K562 (cell line): Measurements from ENCODE around the gene TNRC6B. TPM values are rescaled to one million over a fixed set of nuclear protein-coding genes. Genes with fewer than 3 reads are reported as not detected.
A peak's percentile ranks its signal among the peaks of the same experiment; 100 is the strongest.

ENCODE experiments used
- ARID4B ChIP-seq: sonication (generic); formaldehyde crosslinking; IDR thresholded peaks from 2 replicates; pipeline ENCODE4 v1.8.0; 2022; ENCODE audit warnings: mild to moderate bottlenecking, missing genetic modification reagents
- CEBPZ ChIP-seq: fragments of 150-350 bp; IDR thresholded peaks from 2 replicates; pipeline ENCODE4 v1.6.1; 2014; ENCODE audit warnings: low read depth, mild to moderate bottlenecking, low read length, borderline replicate concordance
- CUX1 ChIP-seq: fragments of 200-800 bp; sonication (Bioruptor generic); IDR thresholded peaks from 2 replicates; pipeline ENCODE4 v1.6.1; 2016; ENCODE audit warnings: missing genetic modification characterization, missing compliant biosample characterization
- L3MBTL2 ChIP-seq: fragments of 450-650 bp; IDR thresholded peaks from 2 replicates; pipeline ENCODE4 v1.6.1; 2016; ENCODE audit warnings: mild to moderate bottlenecking, moderate library complexity
- RBBP5 ChIP-seq: fragments of 200-600 bp; sonication (generic); IDR thresholded peaks from 2 replicates; pipeline ENCODE4 v1.6.1; 2012; ENCODE audit warnings: borderline replicate concordance, mild to moderate bottlenecking, low read length, control low read depth, inconsistent platforms; ENCODE audit not compliant: insufficient read depth, poor library complexity, severe bottlenecking
- SMAD3 ChIP-seq: fragments of 450-650 bp; formaldehyde crosslinking; conservative IDR thresholded peaks from 2 replicates; pipeline ENCODE4 v1.4.0; 2020; ENCODE audit warnings: mild to moderate bottlenecking
- TRIM28 ChIP-seq: fragments of 450-650 bp; IDR thresholded peaks from 2 replicates; pipeline ENCODE4 v1.6.1; 2017
- ZBTB43 ChIP-seq: sonication (generic); formaldehyde crosslinking; IDR thresholded peaks from 2 replicates; pipeline ENCODE4 v1.8.0; 2023; ENCODE audit warnings: mild to moderate bottlenecking, missing genetic modification reagents
- ZNF395 ChIP-seq: fragments of 200-800 bp; sonication (Bioruptor generic); IDR thresholded peaks from 2 replicates; pipeline ENCODE4 v1.6.1; 2017; ENCODE audit warnings: missing genetic modification characterization, missing compliant biosample characterization
- polyA plus RNA-seq, 8 experiments: library from polyadenylated mRNA; depleted of rRNA in 4 of 8; stranded (reverse) in 5 of 8; unstranded in 3 of 8; fragments of >200 nt; fragmentation: Nextera tagmentation in 2 of 8; fragmentation: Illumina TruSeq in 1 of 8; extraction: Ambion mirVana in 2 of 8; extraction: Trizol in 1 of 8; gene quantifications; 2 replicates each; pipeline versions ENCODE4 v1.2.1 to v1.2.3, GENCODE V29; 2011 to 2014; ENCODE audit warnings: inconsistent platforms in 1 of 8, missing spikeins in 1 of 8
- total RNA-seq, 7 experiments: library from RNA; depleted of rRNA in 6 of 7; stranded (reverse); fragments of >200 nt in 6 of 7; fragmentation: Illumina TruSeq in 2 of 7; extraction: Trizol in 2 of 7; gene quantifications; 2 replicates each; pipeline versions ENCODE4 v1.2.1 to v1.2.3, GENCODE V29; 2011 to 2021; ENCODE audit warnings: low replicate concordance in 1 of 7

TNRC6B gene
- total and polyA plus RNA-seq, 9 of the 15 experiments (the other 6 are each of a cell fraction or from before 2014, with no cell fraction given): 0.96 to 18.8 (median 10.8) TPM

GRCh38 chr22:40190501-40190900 lies 12.8 kb downstream of the TNRC6B start (continued):
- TF ChIP-seq ZBTB43 (no peak), CUX1 (CRISPR knock-in tag) (0 out of 2 replicates have a peak, but pooled peaks have one; percentile 60), RBBP5 (peak; percentile 40), SMAD3 (CRISPR knock-in tag) (0 out of 2 replicates have a peak, but pooled peaks have one; percentile 51), TRIM28 (no peak), ARID4B (CRISPR knock-in tag) (0 out of 2 replicates have a peak, but pooled peaks have one; percentile 38), L3MBTL2 (peak; percentile 59; the same call in 1 of the 2 replicates), ZNF395 (CRISPR knock-in tag) (peak; percentile 78; the same call in 1 of the 2 replicates), CEBPZ (no peak)
